WTC11 (cell line): ENCODE results near the gene HIP1. TPM values are rescaled to one million over a fixed set of nuclear protein-coding genes. Genes with fewer than 3 reads are reported as not detected.
"Not testable (repeated sequence)": the region's sequence is repeated elsewhere in the genome, so short reads cannot be mapped to it uniquely, and the experiment has no call there.

Experiments used
- ATAC-seq: fragments of 200-7000 bp; cut with Tn5 transposase; 2 replicates; pipeline ENCODE4 v1.10.0; 2021; ENCODE audit warnings: mild to moderate bottlenecking, moderate library complexity
- CTCF ChIA-PET: fragments of 300-600 bp; sonication (Branson Sonifier 250); formaldehyde crosslinking; loops from one replicate; lab custom pipeline; 2021; ENCODE audit warnings: antibody characterized with exemption; lab: Charles Lee
- POLR2A ChIA-PET: fragments of 350-600 bp; sonication (Branson Sonifier 250); formaldehyde crosslinking; loops from one replicate; lab custom pipeline; 2021; ENCODE audit warnings: antibody characterized with exemption; lab: Charles Lee
- DNase-seq: peaks from one replicate; pipeline ENCODE4 v3.0.0; 2021; ENCODE audit warnings: low spot score
- H3K27ac Mint-ChIP-seq: 2 replicates; pipeline ENCODE4 v1.8.0; 2021; ENCODE audit warnings: mixed read lengths
- H3K27me3 Mint-ChIP-seq: 2 replicates; pipeline ENCODE4 v1.8.0; 2021; ENCODE audit warnings: low read depth, mild to moderate bottlenecking, moderate library complexity, mixed read lengths
- H3K36me3 Mint-ChIP-seq: 2 replicates; pipeline ENCODE4 v1.8.0; 2021; ENCODE audit warnings: mixed read lengths
- H3K4me1 Mint-ChIP-seq: 2 replicates; pipeline ENCODE4 v1.8.0; 2022; ENCODE audit warnings: mixed read lengths
- H3K4me3 Mint-ChIP-seq: 2 replicates; pipeline ENCODE4 v1.8.0; 2021; ENCODE audit warnings: mild to moderate bottlenecking, moderate library complexity, mixed read lengths
- H3K9me3 Mint-ChIP-seq: 2 replicates; pipeline ENCODE4 v1.8.0; 2021; ENCODE audit warnings: mixed read lengths
- ESRRA ChIP-seq: sonication (generic); formaldehyde crosslinking; IDR thresholded peaks from 2 replicates; pipeline ENCODE4 v1.8.1; 2022; ENCODE audit warnings: mild to moderate bottlenecking, missing genetic modification reagents, borderline replicate concordance
- ETV6 ChIP-seq: sonication (generic); formaldehyde crosslinking; IDR thresholded peaks from 2 replicates; pipeline ENCODE4 v1.8.1; 2022; ENCODE audit warnings: mild to moderate bottlenecking, missing genetic modification reagents
- GRHL2 ChIP-seq: fragments of 250-450 bp; sonication (Bioruptor Pico); IDR thresholded peaks from 2 replicates; pipeline ENCODE4 v1.8.0; 2022; ENCODE audit warnings: mild to moderate bottlenecking, moderate library complexity; ENCODE audit not compliant: insufficient replicate concordance, severe bottlenecking
- HMGA2 ChIP-seq: fragments of 250-450 bp; sonication (Bioruptor Pico); IDR thresholded peaks from 2 replicates; pipeline ENCODE4 v1.4.0; 2021; ENCODE audit warnings: mild to moderate bottlenecking, moderate library complexity
- IRF2 ChIP-seq: sonication (generic); formaldehyde crosslinking; IDR thresholded peaks from 2 replicates; pipeline ENCODE4 v1.8.0; 2022; ENCODE audit warnings: low read depth, missing genetic modification reagents, borderline replicate concordance
- KAT7 ChIP-seq: sonication (generic); formaldehyde crosslinking; IDR thresholded peaks from 2 replicates; pipeline ENCODE4 v1.8.1; 2023; ENCODE audit warnings: missing genetic modification reagents, mild to moderate bottlenecking, borderline replicate concordance
- NFATC4 ChIP-seq: fragments of 250-450 bp; sonication (Bioruptor Pico); IDR thresholded peaks from 2 replicates; pipeline ENCODE4 v1.9.0; 2021; ENCODE audit warnings: mild to moderate bottlenecking
- ZNF121 ChIP-seq: sonication (generic); formaldehyde crosslinking; IDR thresholded peaks from 2 replicates; pipeline ENCODE4 v1.8.0; 2023; ENCODE audit warnings: missing genetic modification reagents
- ZNF138 ChIP-seq: sonication (generic); formaldehyde crosslinking; conservative IDR thresholded peaks from 2 replicates; pipeline ENCODE4 v1.8.1; 2022; ENCODE audit warnings: mild to moderate bottlenecking, moderate library complexity, missing genetic modification reagents
- ZNF263 ChIP-seq: sonication (generic); formaldehyde crosslinking; IDR thresholded peaks from 2 replicates; pipeline ENCODE4 v1.8.1; 2022; ENCODE audit warnings: low read depth, mild to moderate bottlenecking, moderate library complexity, missing genetic modification reagents
- total RNA-seq: library from RNA; stranded (reverse); gene quantifications from 3 replicates; pipeline ENCODE4 v1.2.3, GENCODE V29; 2021
- TF ChIP-seq, protein P1 (sequence below): sonication (generic); formaldehyde crosslinking; IDR thresholded peaks from 2 replicates; pipeline ENCODE4 v1.8.0; 2022; ENCODE audit warnings: mild to moderate bottlenecking, missing genetic modification reagents
- TF ChIP-seq, protein P2 (sequence below): sonication (generic); formaldehyde crosslinking; IDR thresholded peaks from 2 replicates; pipeline ENCODE4 v1.8.0; 2022; ENCODE audit warnings: missing genetic modification reagents
- TF ChIP-seq, protein P3 (sequence below): fragments of 250-450 bp; sonication (Bioruptor Pico); IDR thresholded peaks from 2 replicates; pipeline ENCODE4 v1.9.0; 2021; ENCODE audit warnings: mild to moderate bottlenecking, borderline replicate concordance
- TF ChIP-seq, protein P4 (sequence below): sonication (generic); formaldehyde crosslinking; IDR thresholded peaks from 2 replicates; pipeline ENCODE4 v1.8.1; 2022; ENCODE audit warnings: mild to moderate bottlenecking, missing genetic modification reagents, moderate library complexity, borderline replicate concordance
- TF ChIP-seq, protein P5 (sequence below): sonication (generic); formaldehyde crosslinking; IDR thresholded peaks from 2 replicates; pipeline ENCODE4 v1.8.0; 2023; ENCODE audit warnings: missing genetic modification reagents, mild to moderate bottlenecking, borderline replicate concordance

HIP1 gene
- total RNA-seq, 1 experiment from 2014 or later = 75.8 TPM

DNA sequence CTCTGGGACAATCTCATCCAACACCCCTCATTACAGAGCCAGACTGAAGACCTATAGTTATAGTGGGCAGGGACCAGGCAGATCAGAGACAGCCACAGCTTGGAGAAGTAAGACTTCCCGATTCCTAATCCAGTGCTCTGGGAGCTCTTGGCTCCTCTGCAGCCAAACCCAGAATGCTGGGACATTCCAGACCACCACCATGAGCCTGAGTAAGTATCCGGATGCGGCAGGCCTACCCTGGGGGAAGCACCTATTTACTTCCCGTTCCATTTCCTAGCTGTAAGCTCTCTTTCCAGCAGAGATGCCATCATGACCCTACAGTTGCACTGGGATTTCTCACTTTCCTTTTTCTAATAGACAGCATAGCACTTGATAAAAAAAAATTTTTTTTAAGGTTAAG lies 16.4 kb downstream of the HIP1 start:
- ATAC-seq (no peak), DNase-seq (no peak)
- H3K27me3 Mint-ChIP-seq = no peaks in the 10 kb centered on the region
- H3K27ac Mint-ChIP-seq = no peak overlapping the region
- CTCF ChIA-PET = interaction anchor here (0.6 kb wide), 1 partner anchor 9 kb away, joined by 3 read pairs; no protein-coding TSS in a partner anchor
- POLR2A ChIA-PET = no interaction called here
- TF ChIP-seq ESRRA (CRISPR knock-in tag) (no peak), KAT7 (CRISPR knock-in tag) (no peak), ZNF138 (CRISPR knock-in tag) (no peak), NFATC4 (no peak), HMGA2 (no peak), IRF2 (CRISPR knock-in tag) (no peak)
- TF ChIP-seq, protein P1, sequence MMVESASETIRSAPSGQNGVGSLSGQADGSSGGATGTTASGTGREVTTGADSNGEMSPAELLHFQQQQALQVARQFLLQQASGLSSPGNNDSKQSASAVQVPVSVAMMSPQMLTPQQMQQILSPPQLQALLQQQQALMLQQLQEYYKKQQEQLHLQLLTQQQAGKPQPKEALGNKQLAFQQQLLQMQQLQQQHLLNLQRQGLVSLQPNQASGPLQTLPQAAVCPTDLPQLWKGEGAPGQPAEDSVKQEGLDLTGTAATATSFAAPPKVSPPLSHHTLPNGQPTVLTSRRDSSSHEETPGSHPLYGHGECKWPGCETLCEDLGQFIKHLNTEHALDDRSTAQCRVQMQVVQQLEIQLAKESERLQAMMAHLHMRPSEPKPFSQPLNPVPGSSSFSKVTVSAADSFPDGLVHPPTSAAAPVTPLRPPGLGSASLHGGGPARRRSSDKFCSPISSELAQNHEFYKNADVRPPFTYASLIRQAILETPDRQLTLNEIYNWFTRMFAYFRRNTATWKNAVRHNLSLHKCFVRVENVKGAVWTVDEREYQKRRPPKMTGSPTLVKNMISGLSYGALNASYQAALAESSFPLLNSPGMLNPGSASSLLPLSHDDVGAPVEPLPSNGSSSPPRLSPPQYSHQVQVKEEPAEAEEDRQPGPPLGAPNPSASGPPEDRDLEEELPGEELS = no peak
- TF ChIP-seq, protein P2, sequence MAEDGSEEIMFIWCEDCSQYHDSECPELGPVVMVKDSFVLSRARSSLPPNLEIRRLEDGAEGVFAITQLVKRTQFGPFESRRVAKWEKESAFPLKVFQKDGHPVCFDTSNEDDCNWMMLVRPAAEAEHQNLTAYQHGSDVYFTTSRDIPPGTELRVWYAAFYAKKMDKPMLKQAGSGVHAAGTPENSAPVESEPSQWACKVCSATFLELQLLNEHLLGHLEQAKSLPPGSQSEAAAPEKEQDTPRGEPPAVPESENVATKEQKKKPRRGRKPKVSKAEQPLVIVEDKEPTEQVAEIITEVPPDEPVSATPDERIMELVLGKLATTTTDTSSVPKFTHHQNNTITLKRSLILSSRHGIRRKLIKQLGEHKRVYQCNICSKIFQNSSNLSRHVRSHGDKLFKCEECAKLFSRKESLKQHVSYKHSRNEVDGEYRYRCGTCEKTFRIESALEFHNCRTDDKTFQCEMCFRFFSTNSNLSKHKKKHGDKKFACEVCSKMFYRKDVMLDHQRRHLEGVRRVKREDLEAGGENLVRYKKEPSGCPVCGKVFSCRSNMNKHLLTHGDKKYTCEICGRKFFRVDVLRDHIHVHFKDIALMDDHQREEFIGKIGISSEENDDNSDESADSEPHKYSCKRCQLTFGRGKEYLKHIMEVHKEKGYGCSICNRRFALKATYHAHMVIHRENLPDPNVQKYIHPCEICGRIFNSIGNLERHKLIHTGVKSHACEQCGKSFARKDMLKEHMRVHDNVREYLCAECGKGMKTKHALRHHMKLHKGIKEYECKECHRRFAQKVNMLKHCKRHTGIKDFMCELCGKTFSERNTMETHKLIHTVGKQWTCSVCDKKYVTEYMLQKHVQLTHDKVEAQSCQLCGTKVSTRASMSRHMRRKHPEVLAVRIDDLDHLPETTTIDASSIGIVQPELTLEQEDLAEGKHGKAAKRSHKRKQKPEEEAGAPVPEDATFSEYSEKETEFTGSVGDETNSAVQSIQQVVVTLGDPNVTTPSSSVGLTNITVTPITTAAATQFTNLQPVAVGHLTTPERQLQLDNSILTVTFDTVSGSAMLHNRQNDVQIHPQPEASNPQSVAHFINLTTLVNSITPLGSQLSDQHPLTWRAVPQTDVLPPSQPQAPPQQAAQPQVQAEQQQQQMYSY (CRISPR knock-in tag) = no peak
- TF ChIP-seq, protein P3, sequence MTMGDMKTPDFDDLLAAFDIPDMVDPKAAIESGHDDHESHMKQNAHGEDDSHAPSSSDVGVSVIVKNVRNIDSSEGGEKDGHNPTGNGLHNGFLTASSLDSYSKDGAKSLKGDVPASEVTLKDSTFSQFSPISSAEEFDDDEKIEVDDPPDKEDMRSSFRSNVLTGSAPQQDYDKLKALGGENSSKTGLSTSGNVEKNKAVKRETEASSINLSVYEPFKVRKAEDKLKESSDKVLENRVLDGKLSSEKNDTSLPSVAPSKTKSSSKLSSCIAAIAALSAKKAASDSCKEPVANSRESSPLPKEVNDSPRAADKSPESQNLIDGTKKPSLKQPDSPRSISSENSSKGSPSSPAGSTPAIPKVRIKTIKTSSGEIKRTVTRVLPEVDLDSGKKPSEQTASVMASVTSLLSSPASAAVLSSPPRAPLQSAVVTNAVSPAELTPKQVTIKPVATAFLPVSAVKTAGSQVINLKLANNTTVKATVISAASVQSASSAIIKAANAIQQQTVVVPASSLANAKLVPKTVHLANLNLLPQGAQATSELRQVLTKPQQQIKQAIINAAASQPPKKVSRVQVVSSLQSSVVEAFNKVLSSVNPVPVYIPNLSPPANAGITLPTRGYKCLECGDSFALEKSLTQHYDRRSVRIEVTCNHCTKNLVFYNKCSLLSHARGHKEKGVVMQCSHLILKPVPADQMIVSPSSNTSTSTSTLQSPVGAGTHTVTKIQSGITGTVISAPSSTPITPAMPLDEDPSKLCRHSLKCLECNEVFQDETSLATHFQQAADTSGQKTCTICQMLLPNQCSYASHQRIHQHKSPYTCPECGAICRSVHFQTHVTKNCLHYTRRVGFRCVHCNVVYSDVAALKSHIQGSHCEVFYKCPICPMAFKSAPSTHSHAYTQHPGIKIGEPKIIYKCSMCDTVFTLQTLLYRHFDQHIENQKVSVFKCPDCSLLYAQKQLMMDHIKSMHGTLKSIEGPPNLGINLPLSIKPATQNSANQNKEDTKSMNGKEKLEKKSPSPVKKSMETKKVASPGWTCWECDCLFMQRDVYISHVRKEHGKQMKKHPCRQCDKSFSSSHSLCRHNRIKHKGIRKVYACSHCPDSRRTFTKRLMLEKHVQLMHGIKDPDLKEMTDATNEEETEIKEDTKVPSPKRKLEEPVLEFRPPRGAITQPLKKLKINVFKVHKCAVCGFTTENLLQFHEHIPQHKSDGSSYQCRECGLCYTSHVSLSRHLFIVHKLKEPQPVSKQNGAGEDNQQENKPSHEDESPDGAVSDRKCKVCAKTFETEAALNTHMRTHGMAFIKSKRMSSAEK (CRISPR knock-in tag) = no peak
- TF ChIP-seq, protein P4, sequence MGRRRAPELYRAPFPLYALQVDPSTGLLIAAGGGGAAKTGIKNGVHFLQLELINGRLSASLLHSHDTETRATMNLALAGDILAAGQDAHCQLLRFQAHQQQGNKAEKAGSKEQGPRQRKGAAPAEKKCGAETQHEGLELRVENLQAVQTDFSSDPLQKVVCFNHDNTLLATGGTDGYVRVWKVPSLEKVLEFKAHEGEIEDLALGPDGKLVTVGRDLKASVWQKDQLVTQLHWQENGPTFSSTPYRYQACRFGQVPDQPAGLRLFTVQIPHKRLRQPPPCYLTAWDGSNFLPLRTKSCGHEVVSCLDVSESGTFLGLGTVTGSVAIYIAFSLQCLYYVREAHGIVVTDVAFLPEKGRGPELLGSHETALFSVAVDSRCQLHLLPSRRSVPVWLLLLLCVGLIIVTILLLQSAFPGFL = no peak
- H3K4me1 Mint-ChIP-seq = no peaks in the 10 kb centered on the region
- H3K9me3 Mint-ChIP-seq = no peaks in the 10 kb centered on the region
- no peaks in the 10 kb centered on the region for H3K36me3 Mint-ChIP-seq
- H3K4me3 Mint-ChIP-seq = no peak overlapping the region

DNA sequence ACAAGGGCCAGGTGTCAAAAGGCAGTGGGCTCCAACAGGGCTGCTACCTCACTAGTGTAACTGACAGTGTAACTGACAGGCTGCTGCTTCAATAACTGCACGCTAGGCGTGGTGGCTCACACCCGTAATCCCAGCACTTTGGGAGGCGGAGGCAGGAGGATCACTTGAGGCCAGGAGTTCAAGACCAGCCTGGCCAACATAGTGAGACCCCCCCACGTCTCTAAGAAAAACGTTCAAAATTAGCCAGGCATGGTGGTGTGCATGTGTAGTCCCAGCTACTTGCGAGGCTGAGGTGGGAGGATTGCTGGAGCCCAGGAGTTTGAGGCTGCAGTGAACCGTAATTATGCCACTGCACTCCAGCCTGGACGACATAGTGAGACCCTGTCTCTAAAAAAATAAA lies 16.8 kb downstream of the HIP1 start:
- H3K4me3 Mint-ChIP-seq, H3K9me3 Mint-ChIP-seq, H3K4me1 Mint-ChIP-seq, DNase-seq, H3K27me3 Mint-ChIP-seq, H3K27ac Mint-ChIP-seq, POLR2A ChIA-PET, ATAC-seq, H3K36me3 Mint-ChIP-seq: not testable (repeated sequence)
- CTCF ChIA-PET = interaction anchor here (0.6 to 1.2 kb wide), 2 partner anchors 9 to 41 kb away, joined by 3 to 5 read pairs; no protein-coding TSS in a partner anchor
- TF ChIP-seq ZNF121 = peak; percentile 92

DNA sequence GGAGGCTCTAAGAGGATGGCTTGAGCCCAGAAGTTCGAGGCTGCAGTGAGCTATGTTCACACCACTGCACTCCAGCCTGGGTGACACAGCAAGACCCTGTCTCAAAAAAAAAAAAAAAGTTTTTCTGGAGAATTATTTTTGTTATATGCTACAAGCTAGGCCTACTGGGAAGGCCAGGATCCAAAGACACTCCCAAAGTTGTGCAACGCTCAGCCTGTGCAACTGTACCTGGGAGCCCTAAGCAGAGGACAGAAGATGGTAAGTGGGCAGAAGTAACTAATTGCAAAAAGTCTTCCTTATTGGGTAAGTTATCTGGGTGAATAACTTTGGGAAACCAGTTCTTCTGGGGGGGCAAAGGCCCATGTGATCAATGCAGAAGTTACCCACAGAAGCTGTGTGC lies 17.3 kb downstream of the HIP1 start:
- no peak overlapping the region for H3K27ac Mint-ChIP-seq
- ATAC-seq (no peak), DNase-seq (no peak)
- H3K36me3 Mint-ChIP-seq = no peaks in the 10 kb centered on the region
- H3K9me3 Mint-ChIP-seq = 0 out of 2 replicates have a peak, but pooled peaks cover 3% of the 10 kb centered on the region
- ChIA-PET CTCF (interaction anchor here (1.2 kb wide), 1 partner anchor 41 kb away, joined by 5 read pairs; no protein-coding TSS in a partner anchor), POLR2A (interaction anchor here (0.6 kb wide), 1 partner anchor 18 kb away, joined by 8 read pairs; no protein-coding TSS in a partner anchor)
- no peaks in the 10 kb centered on the region for H3K27me3 Mint-ChIP-seq
- no peak overlapping the region for H3K4me3 Mint-ChIP-seq
- no peaks in the 10 kb centered on the region for H3K4me1 Mint-ChIP-seq
- no peak for TF ChIP-seq GRHL2 (CRISPR knock-in tag)
- no peak for TF ChIP-seq ZNF263 (CRISPR knock-in tag)
- TF ChIP-seq, protein P5, sequence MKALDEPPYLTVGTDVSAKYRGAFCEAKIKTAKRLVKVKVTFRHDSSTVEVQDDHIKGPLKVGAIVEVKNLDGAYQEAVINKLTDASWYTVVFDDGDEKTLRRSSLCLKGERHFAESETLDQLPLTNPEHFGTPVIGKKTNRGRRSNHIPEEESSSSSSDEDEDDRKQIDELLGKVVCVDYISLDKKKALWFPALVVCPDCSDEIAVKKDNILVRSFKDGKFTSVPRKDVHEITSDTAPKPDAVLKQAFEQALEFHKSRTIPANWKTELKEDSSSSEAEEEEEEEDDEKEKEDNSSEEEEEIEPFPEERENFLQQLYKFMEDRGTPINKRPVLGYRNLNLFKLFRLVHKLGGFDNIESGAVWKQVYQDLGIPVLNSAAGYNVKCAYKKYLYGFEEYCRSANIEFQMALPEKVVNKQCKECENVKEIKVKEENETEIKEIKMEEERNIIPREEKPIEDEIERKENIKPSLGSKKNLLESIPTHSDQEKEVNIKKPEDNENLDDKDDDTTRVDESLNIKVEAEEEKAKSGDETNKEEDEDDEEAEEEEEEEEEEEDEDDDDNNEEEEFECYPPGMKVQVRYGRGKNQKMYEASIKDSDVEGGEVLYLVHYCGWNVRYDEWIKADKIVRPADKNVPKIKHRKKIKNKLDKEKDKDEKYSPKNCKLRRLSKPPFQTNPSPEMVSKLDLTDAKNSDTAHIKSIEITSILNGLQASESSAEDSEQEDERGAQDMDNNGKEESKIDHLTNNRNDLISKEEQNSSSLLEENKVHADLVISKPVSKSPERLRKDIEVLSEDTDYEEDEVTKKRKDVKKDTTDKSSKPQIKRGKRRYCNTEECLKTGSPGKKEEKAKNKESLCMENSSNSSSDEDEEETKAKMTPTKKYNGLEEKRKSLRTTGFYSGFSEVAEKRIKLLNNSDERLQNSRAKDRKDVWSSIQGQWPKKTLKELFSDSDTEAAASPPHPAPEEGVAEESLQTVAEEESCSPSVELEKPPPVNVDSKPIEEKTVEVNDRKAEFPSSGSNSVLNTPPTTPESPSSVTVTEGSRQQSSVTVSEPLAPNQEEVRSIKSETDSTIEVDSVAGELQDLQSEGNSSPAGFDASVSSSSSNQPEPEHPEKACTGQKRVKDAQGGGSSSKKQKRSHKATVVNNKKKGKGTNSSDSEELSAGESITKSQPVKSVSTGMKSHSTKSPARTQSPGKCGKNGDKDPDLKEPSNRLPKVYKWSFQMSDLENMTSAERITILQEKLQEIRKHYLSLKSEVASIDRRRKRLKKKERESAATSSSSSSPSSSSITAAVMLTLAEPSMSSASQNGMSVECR (CRISPR knock-in tag) = no peak
- TF ChIP-seq ETV6 (CRISPR knock-in tag) = no peak
